MG63 (cell line): Measurements from ENCODE around the gene PPP1R14D. TPM values are rescaled to one million over a fixed set of nuclear protein-coding genes. Genes with fewer than 3 reads are reported as not detected.

ENCODE experiments used
- DNase-seq: peaks from one replicate; pipeline ENCODE4 v3.0.0-alpha.2; 2020
- H3K27me3 ChIP-seq: fragments of 250-450 bp; sonication (Bioruptor Pico); 2 replicates; pipeline ENCODE4 v1.5.1; 2020; ENCODE audit warnings: mild to moderate bottlenecking, moderate library complexity
- H3K36me3 ChIP-seq: fragments of 250-450 bp; sonication (Bioruptor Pico); 2 replicates; pipeline ENCODE4 v1.5.1; 2020; ENCODE audit warnings: mild to moderate bottlenecking, moderate library complexity
- H3K4me3 ChIP-seq: fragments of 250-450 bp; sonication (Bioruptor Pico); 2 replicates; pipeline ENCODE4 v1.5.1; 2020; ENCODE audit warnings: mild to moderate bottlenecking, moderate library complexity
- H3K9me3 ChIP-seq: fragments of 250-450 bp; sonication (Bioruptor Pico); 2 replicates; pipeline ENCODE4 v1.5.1; 2020; ENCODE audit warnings: mild to moderate bottlenecking, moderate library complexity
- total RNA-seq: library from RNA; depleted of rRNA; stranded (reverse); fragments of >200 nt; shearing (Covaris generic); gene quantifications from 2 replicates; pipeline ENCODE4 v1.2.3, GENCODE V29; 2014; ENCODE audit warnings: low replicate concordance

Gene PPP1R14D
- total RNA-seq, 1 experiment from 2014 or later, result not detected

DNA sequence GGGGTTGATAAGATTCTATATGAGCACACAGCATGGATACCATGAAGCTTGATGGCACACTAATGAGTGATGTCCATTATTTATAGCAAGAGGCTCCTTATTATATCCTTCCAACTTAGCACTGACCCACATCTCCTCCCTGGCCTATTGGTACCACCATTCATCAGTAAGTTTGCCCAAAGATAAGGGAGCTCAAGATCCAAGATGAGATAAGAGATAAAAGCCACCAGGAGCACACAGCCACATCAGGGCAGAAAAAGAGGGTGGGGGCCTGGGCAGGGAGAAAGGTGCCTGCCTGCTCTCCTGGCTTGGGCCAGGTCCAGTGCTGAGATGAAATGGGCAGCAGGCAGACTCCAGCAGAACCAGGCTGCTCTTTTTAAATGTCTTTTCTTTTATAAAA is 4.4 kb upstream of the PPP1R14D start:
- no peaks in the 10 kb centered on the region for H3K27me3 ChIP-seq
- no peak for DNase-seq
- no peaks in the 10 kb centered on the region for H3K36me3 ChIP-seq
- H3K4me3 ChIP-seq, result no peak overlapping the region
- no peaks in the 10 kb centered on the region for H3K9me3 ChIP-seq

DNA sequence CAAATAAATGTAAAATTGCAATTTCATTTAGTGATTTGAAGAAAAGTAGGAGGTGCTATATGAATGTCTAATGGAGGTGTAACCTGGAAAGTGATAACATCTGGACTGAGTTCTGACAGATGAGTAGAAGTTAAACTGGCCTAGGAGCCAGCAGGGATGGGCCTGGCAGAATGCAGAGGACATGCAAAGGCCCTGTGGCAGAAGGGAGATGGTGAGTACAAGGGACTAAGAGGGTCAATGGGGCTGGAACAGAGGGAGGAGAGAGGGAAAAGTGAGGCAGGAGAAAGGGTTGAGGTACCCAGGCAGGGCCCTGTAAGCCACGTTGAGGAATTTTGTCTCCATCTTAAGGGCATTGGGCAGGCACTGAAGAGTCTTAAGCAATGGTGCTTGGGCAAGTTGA is 3.4 kb upstream of the PPP1R14D start:
- Histone ChIP-seq H3K9me3 (no peaks in the 10 kb centered on the region), H3K27me3 (no peaks in the 10 kb centered on the region), H3K4me3 (no peak overlapping the region), H3K36me3 (no peaks in the 10 kb centered on the region)
- no peak for DNase-seq

DNA sequence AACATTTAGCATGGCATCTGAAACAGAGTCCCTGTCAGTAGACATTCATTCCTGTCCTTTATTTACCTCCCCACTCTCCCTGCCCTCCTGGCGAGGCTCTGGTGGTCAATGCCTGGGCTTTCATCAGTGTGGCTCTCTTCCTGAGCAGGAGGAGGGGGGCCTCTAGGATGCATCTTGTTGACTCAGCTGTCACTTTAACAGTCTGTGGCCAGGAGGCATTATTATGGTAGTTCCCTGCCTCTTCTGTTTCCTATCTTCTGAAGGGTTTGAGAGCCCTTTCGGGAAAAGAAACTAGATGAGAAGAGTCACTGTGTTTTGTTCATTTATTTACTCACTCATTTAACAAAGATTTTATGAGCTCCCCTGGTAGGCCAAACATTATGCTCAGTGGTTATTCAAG is 2.4 kb upstream of the PPP1R14D start:
- H3K4me3 ChIP-seq, result no peak overlapping the region
- no peaks in the 10 kb centered on the region for H3K9me3 ChIP-seq
- H3K27me3 ChIP-seq, result no peaks in the 10 kb centered on the region
- DNase-seq, result no peak
- no peaks in the 10 kb centered on the region for H3K36me3 ChIP-seq

- Histone ChIP-seq H3K27me3 (no peaks in the 10 kb centered on the region), H3K4me3 (no peak overlapping the region), H3K9me3 (no peaks in the 10 kb centered on the region), H3K36me3 (no peaks in the 10 kb centered on the region)
- DNase-seq, result no peak
These were observed 607 bp upstream of the PPP1R14D start for GRCh38 chr15:40829115-40829514.

DNA sequence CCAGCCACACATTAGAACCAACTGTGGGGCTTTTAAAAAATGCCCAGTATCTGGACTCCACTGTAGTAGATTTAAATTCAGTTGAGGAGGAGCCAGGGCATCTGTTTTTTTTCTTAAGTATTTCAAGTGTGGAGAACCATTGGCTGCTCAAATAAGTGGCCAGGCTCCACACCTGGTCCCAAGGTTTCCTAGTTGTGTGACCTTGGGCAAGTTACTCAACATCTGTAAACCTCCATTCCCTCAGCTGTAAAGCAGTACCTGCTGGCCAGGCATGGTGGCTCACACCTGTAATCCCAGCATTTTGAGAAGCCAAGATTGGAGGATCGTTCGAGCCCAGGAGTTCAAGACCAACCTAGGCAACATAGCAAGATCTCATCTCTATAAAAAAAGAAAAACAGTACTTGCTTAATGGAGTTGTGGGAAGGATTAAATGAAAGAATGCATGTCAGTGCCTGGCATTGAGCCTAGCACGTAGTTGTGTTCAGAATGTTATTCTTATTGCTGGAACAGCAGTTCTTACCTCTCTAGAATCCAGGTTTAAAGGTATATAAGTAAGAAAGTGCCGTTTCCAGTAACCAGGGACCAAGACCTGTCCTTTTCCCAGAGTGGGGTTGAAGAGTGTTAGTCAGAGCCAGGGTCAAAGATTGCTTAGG is 2.0 kb downstream of the PPP1R14D start:
- no peak for DNase-seq
- H3K4me3 ChIP-seq, result no peak overlapping the region
- no peaks in the 10 kb centered on the region for H3K9me3 ChIP-seq
- H3K27me3 ChIP-seq, result no peaks in the 10 kb centered on the region
- H3K36me3 ChIP-seq, result no peaks in the 10 kb centered on the region

- Histone ChIP-seq H3K9me3 (no peaks in the 10 kb centered on the region), H3K4me3 (no peak overlapping the region), H3K36me3 (no peaks in the 10 kb centered on the region), H3K27me3 (no peaks in the 10 kb centered on the region)
- peak; percentile 50 for DNase-seq
These were observed 2.7 kb downstream of the PPP1R14D start for GRCh38 chr15:40825661-40826422.

- no peaks in the 10 kb centered on the region for H3K9me3 ChIP-seq
- DNase-seq, result no peak
- H3K36me3 ChIP-seq, result no peaks in the 10 kb centered on the region
- no peaks in the 10 kb centered on the region for H3K27me3 ChIP-seq
- H3K4me3 ChIP-seq, result no peak overlapping the region
These were observed 4.8 kb downstream of the PPP1R14D start for GRCh38 chr15:40823572-40824343.

DNA sequence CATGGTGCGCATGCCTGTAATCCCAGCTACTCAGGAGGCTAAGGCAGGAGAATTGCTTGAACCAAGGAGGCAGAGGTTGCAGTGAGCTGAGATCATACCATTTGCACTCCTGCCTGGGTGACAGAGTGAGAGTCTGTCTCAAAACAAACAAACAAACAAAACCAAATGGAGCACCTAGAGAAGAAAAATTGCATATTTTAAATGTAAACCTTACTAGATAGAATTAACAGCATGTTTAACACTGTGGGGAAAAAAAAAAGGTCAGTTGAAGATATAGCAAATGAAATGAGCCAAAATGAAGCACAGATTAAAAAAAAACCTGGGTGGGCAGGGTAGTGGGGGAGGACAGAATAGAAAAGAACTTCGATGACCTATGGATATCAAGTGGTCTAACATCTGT is 7.3 kb downstream of the PPP1R14D start:
- no peaks in the 10 kb centered on the region for H3K36me3 ChIP-seq
- no peak for DNase-seq
- no peaks in the 10 kb centered on the region for H3K27me3 ChIP-seq
- no peak overlapping the region for H3K4me3 ChIP-seq
- no peaks in the 10 kb centered on the region for H3K9me3 ChIP-seq

DNA sequence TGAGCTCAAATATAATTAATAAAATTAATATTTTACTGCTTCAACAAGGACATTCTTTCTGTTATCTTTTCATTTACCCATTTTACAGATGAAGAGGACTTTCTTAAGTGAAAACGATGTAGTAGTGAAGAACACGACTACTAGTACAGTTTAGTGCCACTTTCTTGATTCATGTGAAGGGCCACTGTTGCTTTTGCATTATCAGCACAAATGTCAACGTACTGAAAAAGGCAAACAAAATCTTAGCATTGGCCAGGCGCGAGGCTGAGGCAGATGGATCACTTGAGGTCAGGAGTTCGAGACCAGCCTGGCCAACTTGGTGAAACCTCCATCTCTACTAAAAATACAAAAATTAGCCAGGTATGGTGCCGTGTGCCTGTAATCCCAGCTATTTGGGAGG is 9.5 kb downstream of the PPP1R14D start:
- H3K36me3 ChIP-seq, result no peaks in the 10 kb centered on the region
- DNase-seq, result no peak
- H3K27me3 ChIP-seq, result no peaks in the 10 kb centered on the region

GRCh38 chr15:40815042-40815698 is 13.3 kb downstream of the PPP1R14D start:
- Histone ChIP-seq H3K9me3 (no peaks in the 10 kb centered on the region), H3K4me3 (no peak overlapping the region), H3K27me3 (no peaks in the 10 kb centered on the region), H3K36me3 (no peaks in the 10 kb centered on the region)
- DNase-seq, result no peak

More for the DNA sequence above, 9.5 kb downstream of the PPP1R14D start:
- H3K4me3 ChIP-seq, result no peak overlapping the region
- H3K9me3 ChIP-seq, result no peaks in the 10 kb centered on the region

DNA sequence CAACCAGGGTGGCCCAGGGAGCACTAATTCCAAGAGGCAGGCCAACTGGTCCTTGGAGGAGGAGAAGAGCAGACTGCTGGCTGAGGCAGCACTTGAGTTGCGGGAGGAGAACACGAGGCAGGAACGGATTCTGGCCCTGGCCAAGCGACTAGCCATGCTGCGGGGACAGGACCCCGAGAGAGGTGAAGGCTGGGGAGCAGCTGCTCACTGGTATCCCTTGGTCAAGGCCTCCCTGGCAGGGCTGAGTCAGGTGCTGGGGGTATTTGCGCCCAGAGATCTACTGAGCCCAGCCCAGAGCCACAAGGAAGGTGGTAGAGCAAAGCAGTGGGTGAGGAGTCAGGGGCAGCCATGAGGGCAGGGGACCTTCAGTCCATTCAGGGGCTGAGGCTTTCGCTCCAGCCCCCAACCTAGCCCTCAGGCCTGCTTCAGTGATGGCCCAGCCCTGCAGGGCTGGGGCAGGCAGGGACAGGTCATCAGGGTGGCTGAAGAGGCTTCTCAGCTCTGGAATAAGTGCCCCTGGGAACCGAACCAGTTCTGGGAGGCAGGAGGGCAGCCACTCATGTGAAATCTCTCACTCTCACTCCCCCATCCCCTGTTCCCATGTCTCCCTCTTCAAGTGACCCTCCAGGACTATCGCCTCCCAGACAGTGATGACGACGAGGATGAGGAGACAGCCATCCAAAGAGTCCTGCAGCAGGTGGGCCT is 15.6 kb downstream of the PPP1R14D start:
- no peaks in the 10 kb centered on the region for H3K27me3 ChIP-seq
- H3K36me3 ChIP-seq, result no peaks in the 10 kb centered on the region
- no peak for DNase-seq
- no peaks in the 10 kb centered on the region for H3K9me3 ChIP-seq
- H3K4me3 ChIP-seq, result no peak overlapping the region

DNA sequence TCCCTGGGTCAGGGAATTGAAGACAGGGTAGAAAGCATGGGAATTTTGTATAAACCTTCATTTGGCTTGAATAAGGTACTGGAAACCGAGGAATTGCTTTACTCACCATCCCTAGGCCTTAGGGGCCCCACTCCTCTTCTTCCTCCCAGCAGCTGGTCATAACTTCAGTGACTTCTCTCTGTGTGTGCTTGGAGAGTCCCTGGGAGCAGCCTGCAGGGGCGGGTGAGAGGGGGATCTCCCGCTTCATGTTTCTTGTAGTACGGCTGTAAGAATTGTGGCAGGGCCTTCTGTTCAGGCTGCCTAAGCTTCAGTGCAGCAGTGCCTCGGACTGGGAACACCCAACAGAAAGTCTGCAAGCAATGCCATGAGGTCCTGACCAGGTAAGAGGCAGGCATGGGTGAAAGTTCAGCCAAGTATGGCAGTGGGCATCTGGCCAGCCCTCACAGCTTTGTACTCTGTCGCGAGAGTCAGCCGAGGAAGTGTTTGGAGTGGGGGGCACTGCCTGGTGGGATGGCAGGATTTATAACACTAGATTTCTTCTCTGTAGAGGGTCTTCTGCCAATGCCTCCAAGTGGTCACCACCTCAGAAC is 19.6 kb downstream of the PPP1R14D start:
- Histone ChIP-seq H3K36me3 (no peaks in the 10 kb centered on the region), H3K9me3 (no peaks in the 10 kb centered on the region), H3K4me3 (no peak overlapping the region), H3K27me3 (no peaks in the 10 kb centered on the region)
- no peak for DNase-seq

- Histone ChIP-seq H3K27me3 (no peaks in the 10 kb centered on the region), H3K9me3 (no peaks in the 10 kb centered on the region), H3K4me3 (peak overlapping the region; percentile 98), H3K36me3 (no peaks in the 10 kb centered on the region)
- DNase-seq, result no peak
These were observed 20.5 kb downstream of the PPP1R14D start for GRCh38 chr15:40807888-40808461.

DNA sequence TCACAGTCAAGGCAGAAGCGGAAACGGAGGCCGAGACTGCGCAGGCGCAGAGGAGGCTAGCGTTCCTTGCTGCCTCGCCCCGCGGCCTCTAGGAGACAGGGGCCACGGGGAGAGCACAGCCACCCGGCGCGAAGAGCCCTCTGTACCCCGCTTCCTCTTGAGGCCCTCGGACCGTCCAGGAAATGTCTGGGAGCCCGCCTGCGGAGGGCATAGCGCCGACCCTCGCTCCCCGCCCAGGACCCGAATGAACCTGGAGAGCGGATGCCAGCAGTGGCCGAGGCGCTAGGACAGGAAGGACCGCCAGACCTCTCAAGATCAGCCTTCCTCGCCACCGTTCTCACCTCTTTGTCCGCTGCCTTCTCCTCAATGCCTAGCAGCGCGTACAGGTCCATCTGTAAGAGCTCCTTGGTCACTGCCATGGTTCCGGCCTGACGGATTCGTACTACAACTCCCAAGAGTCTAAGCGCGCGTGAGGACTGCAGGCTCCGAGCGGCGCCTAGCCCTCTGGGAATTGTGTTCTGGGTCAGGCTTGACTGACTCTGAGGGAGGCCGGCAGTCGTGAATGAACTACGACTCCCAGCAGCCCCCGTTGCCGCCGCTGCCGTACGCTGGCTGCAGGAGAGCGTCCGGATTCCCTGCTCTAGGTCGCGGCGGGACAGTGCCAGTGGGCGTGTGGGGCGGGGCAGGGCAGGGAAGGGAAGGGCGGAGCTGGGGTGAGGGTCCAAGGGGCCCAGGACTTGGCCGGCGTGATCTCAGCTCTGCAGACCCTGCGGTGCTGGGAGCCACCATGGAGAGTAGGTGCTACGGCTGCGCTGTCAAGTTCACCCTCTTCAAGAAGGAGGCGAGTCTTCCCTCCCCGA is 21.2 kb downstream of the PPP1R14D start, which contains the start of the genes DNAJC17 and ZFYVE19:
Gene DNAJC17 (minus strand): TSS at position 446 of the 860 bp plus-strand sequence. CDS start 27 bp downstream, at position 419.
Gene ZFYVE19 (plus strand): TSS at position 62 of the 860 bp plus-strand sequence. CDS start 501 bp downstream, at position 563.
- Histone ChIP-seq H3K27me3 (no peaks in the 10 kb centered on the region), H3K4me3 (peak within 1 kb of the TSS; percentile 98), H3K36me3 (no peaks in the 10 kb centered on the region), H3K9me3 (no peaks in the 10 kb centered on the region)
- peak; percentile 97 for DNase-seq

- no peak for DNase-seq
- Histone ChIP-seq H3K9me3 (no peaks in the 10 kb centered on the region), H3K36me3 (no peaks in the 10 kb centered on the region), H3K4me3 (peak overlapping the region; percentile 98), H3K27me3 (no peaks in the 10 kb centered on the region)
These were observed 21.9 kb downstream of the PPP1R14D start for GRCh38 chr15:40806672-40807027.
